GM13976 (cell line): ENCODE data around the gene CCR6.

Experiments
- DNase-seq: peaks from one replicate; pipeline ENCODE4 v3.0.0; 2012; ENCODE audit warnings: low spot score
- CTCF ChIP-seq: IDR thresholded peaks from 2 replicates; pipeline ENCODE4 v1.5.1; 2012; ENCODE audit warnings: borderline replicate concordance, mild to moderate bottlenecking; ENCODE audit not compliant: insufficient read depth; ENCODE audit errors: extremely low read depth, missing control alignments, control extremely low read depth
- in situ Hi-C: fragments of 300-500 bp; cut with MboI; formaldehyde crosslinking; loops from one replicate; pipeline ENCODE4 v1.12.0; 2022; ENCODE audit warnings: low sequenced_read_pairs, mixed read lengths, inconsistent platforms; ENCODE audit not compliant: unreplicated experiment

The CCR6 gene

GRCh38 chr6:167130712-167131684, 8.1 kb downstream of the CCR6 start:
- DNase-seq, result peak; percentile 69
- no peak for TF ChIP-seq CTCF
- in situ Hi-C loops, result loop anchor here (5.0 to 10.0 kb wide), 2 partner anchors 44 to 126 kb away; no protein-coding TSS in a partner anchor

GRCh38 chr6:167134448-167135328, 11.8 kb downstream of the CCR6 start:
- DNase-seq, result no peak
- TF ChIP-seq CTCF, result no peak
- in situ Hi-C loops, result loop anchor here (5.0 to 10.0 kb wide), 2 partner anchors 47 to 130 kb away; no protein-coding TSS in a partner anchor

GRCh38 chr6:167136376-167136775, 13.5 kb downstream of the CCR6 start:
- no peak for TF ChIP-seq CTCF
- DNase-seq, result no peak
- in situ Hi-C loops, result loop anchor here (10.0 kb wide), 1 partner anchor 132 kb away; no protein-coding TSS in a partner anchor

GRCh38 chr6:167137081-167137480, 14.2 kb downstream of the CCR6 start:
- in situ Hi-C loops, result loop anchor here (10.0 kb wide), 1 partner anchor 132 kb away; no protein-coding TSS in a partner anchor
- DNase-seq, result no peak
- no peak for TF ChIP-seq CTCF

- TF ChIP-seq CTCF, result no peak
- in situ Hi-C loops, result loop anchor here (10.0 kb wide), 1 partner anchor 133 kb away; no protein-coding TSS in a partner anchor
- no peak for DNase-seq
These were observed 15.0 kb downstream of the CCR6 start for GRCh38 chr6:167137881-167138280.

GRCh38 chr6:167139761-167140160, 16.9 kb downstream of the CCR6 start:
- no peak for DNase-seq
- no peak for TF ChIP-seq CTCF
- in situ Hi-C loops, result loop anchor here (10.0 kb wide), 1 partner anchor 135 kb away; no protein-coding TSS in a partner anchor
